ENCODE data around the gene SLC13A3.

The SLC13A3 gene

GRCh38 chr20:46648903-46649649 is 2.2 kb downstream of the SLC13A3 start:
- Histone ChIP-seq H3F3A (ENCODE audit: control insufficient read depth, insufficient read depth) (no peaks in the 10 kb centered on the region), H4K20me1 (ENCODE audit: control insufficient read depth, insufficient read depth, low read depth, low read length) (no peaks in the 10 kb centered on the region), H3K9me3 (ENCODE audit: control insufficient read depth, insufficient read depth, low read length) (no peaks in the 10 kb centered on the region), H3K79me2 (ENCODE audit: control insufficient read depth, low read length) (no peaks in the 10 kb centered on the region), H3K27me3 (ENCODE audit: control insufficient read depth, low read length) (no peaks in the 10 kb centered on the region), H3K27ac (ENCODE audit: low read depth, low read length) (no peak overlapping the region), H3K4me3 (ENCODE audit: low read length) (no peak overlapping the region), H3K4me2 (ENCODE audit: low read length) (no peak overlapping the region), H3K36me3 (ENCODE audit: control insufficient read depth, low read length) (no peaks in the 10 kb centered on the region), H3K9me2 (replicated peaks; ENCODE audit: control insufficient read depth, low read length) (no peaks in the 10 kb centered on the region), H3K4me1 (ENCODE audit: control insufficient read depth, low read length) (no peaks in the 10 kb centered on the region)
- no peak for TF ChIP-seq EZH2phosphoT487 (IDR thresholded peaks at IDR 0.05; ENCODE audit: borderline replicate concordance, low read length)
- no peak for TF ChIP-seq CTCF (IDR thresholded peaks at IDR 0.05; ENCODE audit: low read depth, low read length, poor library complexity, severe bottlenecking)

- Histone ChIP-seq H3F3A (ENCODE audit: control insufficient read depth, insufficient read depth) (no peaks in the 10 kb centered on the region), H3K9me3 (ENCODE audit: control insufficient read depth, insufficient read depth, low read length) (no peaks in the 10 kb centered on the region), H3K4me3 (ENCODE audit: low read length) (no peak overlapping the region), H3K9me2 (replicated peaks; ENCODE audit: control insufficient read depth, low read length) (no peaks in the 10 kb centered on the region), H3K79me2 (ENCODE audit: control insufficient read depth, low read length) (no peaks in the 10 kb centered on the region), H3K36me3 (ENCODE audit: control insufficient read depth, low read length) (no peaks in the 10 kb centered on the region), H3K27ac (ENCODE audit: low read depth, low read length) (no peak overlapping the region), H3K27me3 (ENCODE audit: control insufficient read depth, low read length) (no peaks in the 10 kb centered on the region), H3K4me1 (ENCODE audit: control insufficient read depth, low read length) (no peaks in the 10 kb centered on the region), H4K20me1 (ENCODE audit: control insufficient read depth, insufficient read depth, low read depth, low read length) (no peaks in the 10 kb centered on the region), H3K4me2 (ENCODE audit: low read length) (no peak overlapping the region)
- TF ChIP-seq CTCF (IDR thresholded peaks at IDR 0.05; ENCODE audit: low read depth, low read length, poor library complexity, severe bottlenecking): no peak
- no peak for TF ChIP-seq EZH2phosphoT487 (IDR thresholded peaks at IDR 0.05; ENCODE audit: borderline replicate concordance, low read length)
Observed at GRCh38 chr20:46647469-46647868, 3.8 kb downstream of the SLC13A3 start.

GRCh38 chr20:46646659-46647380 is 4.4 kb downstream of the SLC13A3 start:
- Histone ChIP-seq H3K27me3 (ENCODE audit: control insufficient read depth, low read length) (no peaks in the 10 kb centered on the region), H3K27ac (ENCODE audit: low read depth, low read length) (no peak overlapping the region), H3K9me3 (ENCODE audit: control insufficient read depth, insufficient read depth, low read length) (no peaks in the 10 kb centered on the region), H3K4me3 (ENCODE audit: low read length) (no peak overlapping the region), H3F3A (ENCODE audit: control insufficient read depth, insufficient read depth) (no peaks in the 10 kb centered on the region), H3K79me2 (ENCODE audit: control insufficient read depth, low read length) (no peaks in the 10 kb centered on the region), H3K9me2 (replicated peaks; ENCODE audit: control insufficient read depth, low read length) (no peaks in the 10 kb centered on the region), H4K20me1 (ENCODE audit: control insufficient read depth, insufficient read depth, low read depth, low read length) (no peaks in the 10 kb centered on the region), H3K4me1 (ENCODE audit: control insufficient read depth, low read length) (no peaks in the 10 kb centered on the region), H3K36me3 (ENCODE audit: control insufficient read depth, low read length) (no peaks in the 10 kb centered on the region), H3K4me2 (ENCODE audit: low read length) (no peak overlapping the region)
- TF ChIP-seq CTCF (IDR thresholded peaks at IDR 0.05; ENCODE audit: low read depth, low read length, poor library complexity, severe bottlenecking): no peak
- no peak for TF ChIP-seq EZH2phosphoT487 (IDR thresholded peaks at IDR 0.05; ENCODE audit: borderline replicate concordance, low read length)

Measured in DOHH2 (cell line).